Spleen (tissue), 11 donors: ENCODE measurements around the gene APOA4. TPM values are rescaled to one million over a fixed set of nuclear protein-coding genes. Genes with fewer than 3 reads are reported as not detected.

Source experiments
- DNase-seq: peaks from one replicate; pipeline ENCODE4 v3.0.0-alpha.2; 2020
- H3K27ac ChIP-seq, 8 donors: fragments of 200-600 bp; sonication (generic) in 7 of 8; 1 replicate in 4 of 8; 2 replicates in 4 of 8; pipeline versions ENCODE4 v1.5.0 to v1.8.0; 2016 to 2021; ENCODE audit warnings: inconsistent platforms in 4 of 8, mild to moderate bottlenecking in 4 of 8, moderate library complexity in 1 of 8
- H3K27me3 ChIP-seq, 7 donors: fragments of 200-600 bp; sonication (generic) in 6 of 7; replicated peaks in 1 of 7; 1 replicate in 4 of 7; 2 replicates in 3 of 7; pipeline versions ENCODE4 v1.5.0 to v1.8.0; 2016 to 2021; ENCODE audit warnings: inconsistent platforms in 3 of 7, mild to moderate bottlenecking in 1 of 7
- H3K36me3 ChIP-seq, 6 donors: fragments of 200-600 bp; sonication (generic) in 5 of 6; 1 replicate in 4 of 6; 2 replicates in 2 of 6; pipeline versions ENCODE4 v1.5.0 to v1.8.0; 2016 to 2021; ENCODE audit warnings: inconsistent platforms in 2 of 6
- H3K4me1 ChIP-seq, 6 donors: fragments of 200-600 bp; sonication (generic) in 5 of 6; 1 replicate in 3 of 6; 2 replicates in 3 of 6; pipeline versions ENCODE4 v1.5.0 to v1.8.0; 2016 to 2021; ENCODE audit warnings: inconsistent platforms in 3 of 6
- H3K4me3 ChIP-seq, 8 donors: fragments of 200-600 bp; sonication (generic) in 7 of 8; 1 replicate in 4 of 8; 2 replicates in 4 of 8; pipeline versions ENCODE4 v1.5.0 to v1.8.0; 2016 to 2021; ENCODE audit warnings: inconsistent platforms in 4 of 8, mild to moderate bottlenecking in 4 of 8, moderate library complexity in 2 of 8
- H3K9me3 ChIP-seq, 8 donors: fragments of 200-600 bp; sonication (generic) in 7 of 8; 1 replicate in 4 of 8; 2 replicates in 4 of 8; pipeline versions ENCODE4 v1.5.0 to v1.8.0; 2016 to 2021; ENCODE audit warnings: inconsistent platforms in 4 of 8
- CTCF ChIP-seq, 11 experiments: fragments of 200-600 bp in 7 of 11; fragments of 450-650 bp in 4 of 11; sonication (generic) in 4 of 11; IDR thresholded peaks in 8 of 11; conservative IDR thresholded peaks in 3 of 11; 1 replicate in 7 of 11; 2 replicates in 4 of 11; pipeline versions ENCODE4 v1.4.0 to v1.8.0; 2016 to 2021; ENCODE audit warnings: antibody characterized with exemption in 11 of 11, inconsistent platforms in 4 of 11, mild to moderate bottlenecking in 1 of 11
- POLR2A ChIP-seq, 3 donors: fragments of 450-650 bp; IDR thresholded peaks; one replicate each; pipeline ENCODE4 v1.5.1; 2017; ENCODE audit warnings: antibody characterized with exemption in 3 of 3, mild to moderate bottlenecking in 1 of 3
- POLR2AphosphoS5 ChIP-seq, 3 donors: sonication (generic); formaldehyde crosslinking; IDR thresholded peaks; one replicate each; pipeline ENCODE4 v1.5.1; 2017; ENCODE audit warnings: antibody characterized with exemption in 3 of 3
- WGBS, 5 donors: extraction: QIAGEN DNeasy Blood & Tissue Kit in 3 of 5; methylation state at CpG; one replicate each; pipeline versions ENCODE4 v1.1.5 to v1.1.7; 2013 to 2018; 5-methylcytosine and 5-hydroxymethylcytosine counted together
- intact Hi-C: fragments of 100-400 bp; cut with DNase I; formaldehyde crosslinking; loops from one replicate; pipeline ENCODE4 v1.15.0; 2023; ENCODE audit warnings: low total_unique reads
- polyA plus RNA-seq, 3 donors: library from polyadenylated mRNA; stranded (reverse); fragments of 200-250 nt; gene quantifications; one replicate each; pipeline ENCODE4 v1.2.1, GENCODE V29; 2013
- total RNA-seq, 7 donors: library from RNA; depleted of rRNA in 3 of 7; stranded (reverse); fragments of >200 nt in 3 of 7; fragmentation: NEBNext Ultra II Directional in 4 of 7; extraction: Animal tissue kit (Norgen Biotek cat#: 25700) in 4 of 7; gene quantifications; one replicate each; pipeline versions ENCODE4 v1.1.0 to v1.2.1, GENCODE V29; 2016 to 2021
- donor health status: healthy with polysubstance abuse.
- donor health status: DM: no; HTN: no; CAD: no; lungs with moderate emphysema.
- donor health status: DM: no; HTN: no; CAD: no.
- donor health status: Bipolar disorder and iron deficiency.
- donor health status: healthy.
- donor health status: DM: no; HTN: no; CAD: no.
- donor health status: DM: yes; HTN: yes; CAD: no.

The APOA4 gene
- total and polyA plus RNA-seq, 10 donors: 0.05 to 0.16 TPM; not detected in 8

- Histone ChIP-seq H3K4me1 (no peaks in the 10 kb centered on the region), H3K9me3 (no peaks in the 10 kb centered on the region), H3K4me3 (no peak overlapping the region), H3K27ac (no peak overlapping the region), H3K27me3 (no peaks in the 10 kb centered on the region), H3K36me3 (no peaks in the 10 kb centered on the region)
- DNase-seq: no peak
- intact Hi-C loops: no loop called here
- TF ChIP-seq CTCF (IDR thresholded peaks at IDR 0.05 in 8 of 11, conservative IDR thresholded peaks at IDR 0.05 in 3 of 11) (no peak), POLR2A (IDR thresholded peaks at IDR 0.05) (no peak), POLR2AphosphoS5 (IDR thresholded peaks at IDR 0.05) (no peak)
- 69 to 80% (median 72%) methylated on average over 5 of the region's 5 CpGs for WGBS, 5 donors
Observed at GRCh38 chr11:116822575-116822974, 529 bp downstream of the APOA4 start.

- Histone ChIP-seq H3K4me1 (no peaks in the 10 kb centered on the region), H3K27me3 (no peaks in the 10 kb centered on the region), H3K27ac (no peak overlapping the region), H3K9me3 (no peaks in the 10 kb centered on the region), H3K36me3 (no peaks in the 10 kb centered on the region), H3K4me3 (no peak overlapping the region)
- intact Hi-C loops: no loop called here
- DNase-seq: no peak
- no peak for TF ChIP-seq POLR2AphosphoS5 (IDR thresholded peaks at IDR 0.05)
- TF ChIP-seq CTCF (IDR thresholded peaks at IDR 0.05 in 8 of 11, conservative IDR thresholded peaks at IDR 0.05 in 3 of 11): no peak
- no peak for TF ChIP-seq POLR2A (IDR thresholded peaks at IDR 0.05)
- 92 to 95% (median 93%) methylated on average over 45 to 51 of the region's 51 CpGs for WGBS, 5 donors
Observed at GRCh38 chr11:116821050-116821918, 1.8 kb downstream of the APOA4 start.

- DNase-seq: no peak
- H3K4me3 ChIP-seq: no peak overlapping the region
- TF ChIP-seq POLR2AphosphoS5 (IDR thresholded peaks at IDR 0.05): no peak
- no peak for TF ChIP-seq CTCF (IDR thresholded peaks at IDR 0.05 in 8 of 11, conservative IDR thresholded peaks at IDR 0.05 in 3 of 11)
- TF ChIP-seq POLR2A (IDR thresholded peaks at IDR 0.05): no peak
- no peaks in the 10 kb centered on the region for H3K36me3 ChIP-seq
- H3K9me3 ChIP-seq: no peaks in the 10 kb centered on the region
- no peak overlapping the region for H3K27ac ChIP-seq
- H3K27me3 ChIP-seq: no peaks in the 10 kb centered on the region
- no peaks in the 10 kb centered on the region for H3K4me1 ChIP-seq
- WGBS, 5 donors: 83 to 94% (median 86%) methylated on average over 8 to 9 of the region's 9 CpGs
- intact Hi-C loops: no loop called here
Observed at GRCh38 chr11:116819049-116819448, 4.1 kb downstream of the APOA4 start.

GRCh38 chr11:116814502-116814901 lies 8.6 kb downstream of the APOA4 start:
- 69 to 85% (median 79%) methylated on average over 6 of the region's 6 CpGs for WGBS, 5 donors
- Histone ChIP-seq H3K27ac (no peak overlapping the region), H3K27me3 (no peaks in the 10 kb centered on the region), H3K4me1 (no peaks in the 10 kb centered on the region), H3K9me3 (no peaks in the 10 kb centered on the region), H3K4me3 (no peak overlapping the region), H3K36me3 (no peaks in the 10 kb centered on the region)
- no peak for DNase-seq
- intact Hi-C loops: no loop called here
- TF ChIP-seq CTCF (IDR thresholded peaks at IDR 0.05 in 8 of 11, conservative IDR thresholded peaks at IDR 0.05 in 3 of 11) (no peak), POLR2AphosphoS5 (IDR thresholded peaks at IDR 0.05) (no peak), POLR2A (IDR thresholded peaks at IDR 0.05) (no peak)
